Transverse colon (tissue), 3 donors: Measurements from ENCODE around the gene DDHD1.
"Not testable (repeated sequence)": the region's sequence is repeated elsewhere in the genome, so short reads cannot be mapped to it uniquely, and the experiment has no call there.

Source experiments
- CTCF ChIP-seq, 5 experiments: fragments of 200-600 bp in 3 of 5; fragments of 450-650 bp in 2 of 5; sonication (generic) in 3 of 5; IDR thresholded peaks; 1 replicate in 2 of 5; 2 replicates in 3 of 5; pipeline ENCODE4 v1.5.1; 2016 to 2017; ENCODE audit warnings: antibody characterized with exemption in 5 of 5, inconsistent platforms in 3 of 5, mild to moderate bottlenecking in 2 of 5, moderate library complexity in 1 of 5
- POLR2A ChIP-seq: fragments of 450-650 bp; IDR thresholded peaks from one replicate; pipeline ENCODE4 v1.6.1; 2016; ENCODE audit warnings: antibody characterized with exemption, mild to moderate bottlenecking, moderate library complexity

GRCh38 chr14:53181463-53182081 lies 28.4 kb upstream of the DDHD1 start:
- not testable (repeated sequence) for TF ChIP-seq POLR2A; CTCF (IDR thresholded peaks at IDR 0.05)
